ENCODE results near the gene OPN3.

DNA sequence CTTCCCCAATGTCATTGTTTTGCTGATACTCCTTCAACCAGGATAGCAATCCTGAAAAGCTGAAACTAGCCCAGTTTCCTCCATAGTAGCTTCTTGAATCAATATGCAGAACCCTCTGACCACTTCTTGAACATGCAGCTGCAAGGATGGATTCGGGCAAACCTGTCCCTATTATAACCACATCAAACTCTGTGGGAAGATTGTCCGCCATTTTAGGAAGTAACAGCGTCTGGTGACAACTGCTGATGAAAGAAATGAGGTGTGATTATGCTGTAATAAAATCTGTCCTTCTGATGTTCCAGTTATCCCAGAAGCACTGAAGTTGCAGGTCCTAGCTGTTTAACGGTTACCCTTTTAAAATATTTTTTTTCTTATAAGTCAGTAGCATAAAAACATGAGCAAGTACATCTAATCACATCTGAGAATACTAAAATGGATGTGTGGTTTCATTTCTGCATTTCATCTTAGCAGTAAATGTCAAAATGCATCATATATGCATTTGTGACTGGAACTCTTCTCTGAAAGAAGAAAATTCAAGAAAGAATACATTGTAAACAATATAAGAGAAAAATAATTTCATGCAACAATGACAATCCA lies 4.5 kb downstream of the OPN3 start:
- TF ChIP-seq NFRKB (IDR thresholded peaks at IDR 0.05): no peak
- TF ChIP-seq FOXM1 (IDR thresholded peaks at IDR 0.05; ENCODE audit: borderline replicate concordance): no peak
- no peak for TF ChIP-seq L3MBTL2 (conservative IDR thresholded peaks at IDR 0.05)
- TF ChIP-seq ZNF384 (IDR thresholded peaks at IDR 0.05): no peak

All from HEK293T (cell line).